SK-N-SH treated with all-trans-retinoic acid at 6 μM for 48 hours (cell line): Measurements from ENCODE around the gene ACOX1.

ENCODE experiments used
- ATAC-seq: fragments of 200-7000 bp; cut with Tn5 transposase; 3 replicates; pipeline ENCODE4 v1.9.1; 2020; ENCODE audit warnings: mild to moderate bottlenecking, moderate library complexity
- ARNTL ChIP-seq: fragments of 450-650 bp; formaldehyde crosslinking; IDR thresholded peaks from 2 replicates; pipeline ENCODE4 v1.5.0; 2020; ENCODE audit warnings: low read depth, mild to moderate bottlenecking, moderate library complexity, borderline replicate concordance
- CSDC2 ChIP-seq: fragments of 250-450 bp; sonication (Bioruptor Pico); IDR thresholded peaks from 2 replicates; pipeline ENCODE4 v1.5.0; 2020; ENCODE audit warnings: mild to moderate bottlenecking, moderate library complexity
- ESRRG ChIP-seq: fragments of 250-450 bp; sonication (Bioruptor Pico); IDR thresholded peaks from 2 replicates; pipeline ENCODE4 v1.6.1; 2021; ENCODE audit warnings: mild to moderate bottlenecking
- GLIS3 ChIP-seq: fragments of 250-450 bp; sonication (Bioruptor Pico); IDR thresholded peaks from 2 replicates; pipeline ENCODE4 v1.5.0; 2020; ENCODE audit warnings: mild to moderate bottlenecking, moderate library complexity
- OSR1 ChIP-seq: fragments of 250-450 bp; sonication (Bioruptor Pico); IDR thresholded peaks from 2 replicates; pipeline ENCODE4 v1.8.0; 2022; ENCODE audit warnings: moderate library complexity, mild to moderate bottlenecking, inconsistent platforms
- PPARA ChIP-seq: fragments of 250-450 bp; sonication (Bioruptor Pico); IDR thresholded peaks from 2 replicates; pipeline ENCODE4 v1.5.0; 2020; ENCODE audit warnings: mild to moderate bottlenecking, borderline replicate concordance
- RARB ChIP-seq: fragments of 250-450 bp; sonication (Bioruptor Pico); IDR thresholded peaks from 2 replicates; pipeline ENCODE4 v1.8.0; 2021; ENCODE audit warnings: mild to moderate bottlenecking, moderate library complexity
- SNAI2 ChIP-seq: fragments of 250-450 bp; sonication (Bioruptor Pico); IDR thresholded peaks from 2 replicates; pipeline ENCODE4 v1.5.0; 2020; ENCODE audit warnings: mild to moderate bottlenecking, moderate library complexity
- TOX ChIP-seq: fragments of 250-450 bp; sonication (Bioruptor Pico); IDR thresholded peaks from 2 replicates; pipeline ENCODE4 v1.8.0; 2021; ENCODE audit warnings: mild to moderate bottlenecking, moderate library complexity, borderline replicate concordance
- ZC3H10 ChIP-seq: fragments of 250-450 bp; sonication (Bioruptor Pico); IDR thresholded peaks from 2 replicates; pipeline ENCODE4 v1.5.1; 2021; ENCODE audit warnings: mild to moderate bottlenecking, moderate library complexity
- ZFP3 ChIP-seq: fragments of 250-450 bp; sonication (Bioruptor Pico); IDR thresholded peaks from 2 replicates; pipeline ENCODE4 v1.5.0; 2020; ENCODE audit warnings: mild to moderate bottlenecking, moderate library complexity
- ZFP30 ChIP-seq: fragments of 450-650 bp; formaldehyde crosslinking; IDR thresholded peaks from 2 replicates; pipeline ENCODE4 v1.5.0; 2022; ENCODE audit warnings: mild to moderate bottlenecking, moderate library complexity
- ZNF565 ChIP-seq: fragments of 450-650 bp; formaldehyde crosslinking; conservative IDR thresholded peaks from 2 replicates; pipeline ENCODE4 v1.5.0; 2020; ENCODE audit warnings: low read depth, mild to moderate bottlenecking, moderate library complexity
- ZNF70 ChIP-seq: fragments of 450-650 bp; formaldehyde crosslinking; IDR thresholded peaks from 2 replicates; pipeline ENCODE4 v1.5.0; 2020; ENCODE audit warnings: mild to moderate bottlenecking, moderate library complexity
- ZNF8 ChIP-seq: fragments of 450-650 bp; formaldehyde crosslinking; IDR thresholded peaks from 2 replicates; pipeline ENCODE4 v1.5.0; 2020; ENCODE audit warnings: mild to moderate bottlenecking, moderate library complexity
- TF ChIP-seq, protein P1 (sequence below): fragments of 250-450 bp; sonication (Bioruptor Pico); IDR thresholded peaks from 2 replicates; pipeline ENCODE4 v1.5.0; 2020; ENCODE audit warnings: mild to moderate bottlenecking, moderate library complexity
- TF ChIP-seq, protein P2 (sequence below): fragments of 250-450 bp; sonication (Bioruptor Pico); IDR thresholded peaks from 2 replicates; pipeline ENCODE4 v1.8.0; 2021; ENCODE audit warnings: low read depth, mild to moderate bottlenecking, moderate library complexity, borderline replicate concordance
- TF ChIP-seq, protein P3 (sequence below): fragments of 250-450 bp; sonication (Bioruptor Pico); IDR thresholded peaks from 2 replicates; pipeline ENCODE4 v1.8.0; 2020; ENCODE audit warnings: mild to moderate bottlenecking, moderate library complexity, borderline replicate concordance
- TF ChIP-seq, protein P4 (sequence below): fragments of 250-450 bp; sonication (Bioruptor Pico); IDR thresholded peaks from 2 replicates; pipeline ENCODE4 v1.5.1; 2020; ENCODE audit warnings: low read depth, mild to moderate bottlenecking, moderate library complexity
- TF ChIP-seq, protein P5 (sequence below): fragments of 250-450 bp; sonication (Bioruptor Pico); IDR thresholded peaks from 2 replicates; pipeline ENCODE4 v1.5.1; 2021; ENCODE audit warnings: mild to moderate bottlenecking, moderate library complexity

The ACOX1 gene

DNA sequence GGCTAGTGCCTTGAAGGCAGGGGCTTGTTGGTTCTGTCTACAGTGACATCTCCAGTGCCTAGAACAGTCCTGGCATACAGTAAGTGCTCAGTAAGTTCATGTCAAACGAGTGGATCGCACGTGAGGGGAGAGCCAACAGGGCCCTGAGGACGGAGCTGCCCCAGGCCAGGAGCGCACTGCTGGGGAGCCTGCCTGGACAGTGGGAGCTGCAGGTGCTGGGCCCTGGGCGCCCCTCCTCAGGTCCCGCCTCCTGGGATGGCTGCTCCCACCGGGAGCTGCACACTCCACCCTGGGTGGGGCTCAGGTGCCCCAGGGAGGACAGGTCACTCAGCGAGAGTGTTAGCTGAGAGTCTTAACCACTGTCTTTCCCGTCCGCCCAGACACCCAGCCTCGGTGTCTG lies 46.3 kb upstream of the ACOX1 start:
- ATAC-seq, result no peak
- TF ChIP-seq ZC3H10 (CRISPR knock-in tag), result no peak
- no peak for TF ChIP-seq ZFP3 (CRISPR knock-in tag)
- TF ChIP-seq ZNF565 (CRISPR knock-in tag), result no peak
- TF ChIP-seq OSR1, result no peak
- no peak for TF ChIP-seq GLIS3 (CRISPR knock-in tag)
- TF ChIP-seq, protein P1, sequence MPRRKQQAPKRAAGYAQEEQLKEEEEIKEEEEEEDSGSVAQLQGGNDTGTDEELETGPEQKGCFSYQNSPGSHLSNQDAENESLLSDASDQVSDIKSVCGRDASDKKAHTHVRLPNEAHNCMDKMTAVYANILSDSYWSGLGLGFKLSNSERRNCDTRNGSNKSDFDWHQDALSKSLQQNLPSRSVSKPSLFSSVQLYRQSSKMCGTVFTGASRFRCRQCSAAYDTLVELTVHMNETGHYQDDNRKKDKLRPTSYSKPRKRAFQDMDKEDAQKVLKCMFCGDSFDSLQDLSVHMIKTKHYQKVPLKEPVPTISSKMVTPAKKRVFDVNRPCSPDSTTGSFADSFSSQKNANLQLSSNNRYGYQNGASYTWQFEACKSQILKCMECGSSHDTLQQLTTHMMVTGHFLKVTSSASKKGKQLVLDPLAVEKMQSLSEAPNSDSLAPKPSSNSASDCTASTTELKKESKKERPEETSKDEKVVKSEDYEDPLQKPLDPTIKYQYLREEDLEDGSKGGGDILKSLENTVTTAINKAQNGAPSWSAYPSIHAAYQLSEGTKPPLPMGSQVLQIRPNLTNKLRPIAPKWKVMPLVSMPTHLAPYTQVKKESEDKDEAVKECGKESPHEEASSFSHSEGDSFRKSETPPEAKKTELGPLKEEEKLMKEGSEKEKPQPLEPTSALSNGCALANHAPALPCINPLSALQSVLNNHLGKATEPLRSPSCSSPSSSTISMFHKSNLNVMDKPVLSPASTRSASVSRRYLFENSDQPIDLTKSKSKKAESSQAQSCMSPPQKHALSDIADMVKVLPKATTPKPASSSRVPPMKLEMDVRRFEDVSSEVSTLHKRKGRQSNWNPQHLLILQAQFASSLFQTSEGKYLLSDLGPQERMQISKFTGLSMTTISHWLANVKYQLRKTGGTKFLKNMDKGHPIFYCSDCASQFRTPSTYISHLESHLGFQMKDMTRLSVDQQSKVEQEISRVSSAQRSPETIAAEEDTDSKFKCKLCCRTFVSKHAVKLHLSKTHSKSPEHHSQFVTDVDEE (CRISPR knock-in tag), result no peak
- TF ChIP-seq, protein P2, sequence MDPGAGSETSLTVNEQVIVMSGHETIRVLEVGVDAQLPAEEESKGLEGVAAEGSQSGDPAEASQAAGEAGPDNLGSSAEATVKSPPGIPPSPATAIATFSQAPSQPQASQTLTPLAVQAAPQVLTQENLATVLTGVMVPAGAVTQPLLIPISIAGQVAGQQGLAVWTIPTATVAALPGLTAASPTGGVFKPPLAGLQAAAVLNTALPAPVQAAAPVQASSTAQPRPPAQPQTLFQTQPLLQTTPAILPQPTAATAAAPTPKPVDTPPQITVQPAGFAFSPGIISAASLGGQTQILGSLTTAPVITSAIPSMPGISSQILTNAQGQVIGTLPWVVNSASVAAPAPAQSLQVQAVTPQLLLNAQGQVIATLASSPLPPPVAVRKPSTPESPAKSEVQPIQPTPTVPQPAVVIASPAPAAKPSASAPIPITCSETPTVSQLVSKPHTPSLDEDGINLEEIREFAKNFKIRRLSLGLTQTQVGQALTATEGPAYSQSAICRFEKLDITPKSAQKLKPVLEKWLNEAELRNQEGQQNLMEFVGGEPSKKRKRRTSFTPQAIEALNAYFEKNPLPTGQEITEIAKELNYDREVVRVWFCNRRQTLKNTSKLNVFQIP, result no peak

DNA sequence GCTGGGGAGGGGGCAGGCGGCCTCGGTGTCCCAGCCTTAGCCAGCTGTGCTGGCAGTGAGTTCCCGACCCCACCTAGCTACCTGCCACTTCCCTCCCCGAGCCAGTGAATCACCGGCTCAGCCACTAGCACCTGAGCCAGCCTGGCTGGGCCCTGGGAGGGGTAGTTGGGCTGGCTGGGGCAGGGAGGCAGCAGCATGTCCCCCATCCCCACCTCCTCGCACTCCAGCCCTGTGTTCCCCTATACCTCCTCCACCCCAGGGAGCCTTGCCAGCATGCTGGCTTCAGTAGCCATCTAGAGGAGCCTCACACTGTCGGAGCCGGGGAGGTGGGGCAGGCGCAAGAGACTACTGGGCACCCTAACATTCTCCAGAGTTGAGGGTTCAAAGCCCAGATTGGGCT lies 45.4 kb upstream of the ACOX1 start:
- no peak for ATAC-seq
- TF ChIP-seq ZNF8, result no peak
- no peak for TF ChIP-seq ZFP3 (CRISPR knock-in tag)
- no peak for TF ChIP-seq GLIS3 (CRISPR knock-in tag)
- no peak for TF ChIP-seq CSDC2
- TF ChIP-seq RARB (CRISPR knock-in tag), result no peak
- TF ChIP-seq, protein P3, sequence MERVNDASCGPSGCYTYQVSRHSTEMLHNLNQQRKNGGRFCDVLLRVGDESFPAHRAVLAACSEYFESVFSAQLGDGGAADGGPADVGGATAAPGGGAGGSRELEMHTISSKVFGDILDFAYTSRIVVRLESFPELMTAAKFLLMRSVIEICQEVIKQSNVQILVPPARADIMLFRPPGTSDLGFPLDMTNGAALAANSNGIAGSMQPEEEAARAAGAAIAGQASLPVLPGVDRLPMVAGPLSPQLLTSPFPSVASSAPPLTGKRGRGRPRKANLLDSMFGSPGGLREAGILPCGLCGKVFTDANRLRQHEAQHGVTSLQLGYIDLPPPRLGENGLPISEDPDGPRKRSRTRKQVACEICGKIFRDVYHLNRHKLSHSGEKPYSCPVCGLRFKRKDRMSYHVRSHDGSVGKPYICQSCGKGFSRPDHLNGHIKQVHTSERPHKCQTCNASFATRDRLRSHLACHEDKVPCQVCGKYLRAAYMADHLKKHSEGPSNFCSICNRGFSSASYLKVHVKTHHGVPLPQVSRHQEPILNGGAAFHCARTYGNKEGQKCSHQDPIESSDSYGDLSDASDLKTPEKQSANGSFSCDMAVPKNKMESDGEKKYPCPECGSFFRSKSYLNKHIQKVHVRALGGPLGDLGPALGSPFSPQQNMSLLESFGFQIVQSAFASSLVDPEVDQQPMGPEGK (CRISPR knock-in tag), result no peak
- TF ChIP-seq TOX (CRISPR knock-in tag), result no peak
- TF ChIP-seq ARNTL, result no peak
- no peak for TF ChIP-seq ZFP30 (CRISPR knock-in tag)
- no peak for TF ChIP-seq PPARA
- no peak for TF ChIP-seq OSR1
- TF ChIP-seq ESRRG (CRISPR knock-in tag), result no peak
- no peak for TF ChIP-seq ZNF70 (CRISPR knock-in tag)
- TF ChIP-seq SNAI2 (CRISPR knock-in tag), result no peak

DNA sequence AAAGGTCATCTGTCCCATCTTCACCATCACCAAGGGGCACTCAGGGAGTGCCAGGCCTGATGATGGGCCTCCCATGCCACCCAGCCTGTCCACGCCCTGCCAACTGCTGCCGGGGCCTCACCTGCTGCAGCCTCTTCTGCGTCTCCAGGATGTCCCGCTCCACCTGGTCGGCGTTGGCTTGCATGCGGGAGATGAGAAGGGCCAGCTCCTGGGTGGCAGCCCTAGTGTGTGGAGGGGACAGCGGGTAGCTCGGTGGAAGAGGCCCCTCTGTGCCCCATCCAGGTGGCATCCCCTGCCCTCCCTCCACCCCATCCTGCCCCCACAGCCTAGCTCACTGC lies 44.9 kb upstream of the ACOX1 start:
- TF ChIP-seq, protein P4, sequence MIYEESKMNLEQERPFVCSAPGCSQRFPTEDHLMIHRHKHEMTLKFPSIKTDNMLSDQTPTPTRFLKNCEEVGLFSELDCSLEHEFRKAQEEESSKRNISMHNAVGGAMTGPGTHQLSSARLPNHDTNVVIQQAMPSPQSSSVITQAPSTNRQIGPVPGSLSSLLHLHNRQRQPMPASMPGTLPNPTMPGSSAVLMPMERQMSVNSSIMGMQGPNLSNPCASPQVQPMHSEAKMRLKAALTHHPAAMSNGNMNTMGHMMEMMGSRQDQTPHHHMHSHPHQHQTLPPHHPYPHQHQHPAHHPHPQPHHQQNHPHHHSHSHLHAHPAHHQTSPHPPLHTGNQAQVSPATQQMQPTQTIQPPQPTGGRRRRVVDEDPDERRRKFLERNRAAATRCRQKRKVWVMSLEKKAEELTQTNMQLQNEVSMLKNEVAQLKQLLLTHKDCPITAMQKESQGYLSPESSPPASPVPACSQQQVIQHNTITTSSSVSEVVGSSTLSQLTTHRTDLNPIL, result no peak
- TF ChIP-seq, protein P1 (CRISPR knock-in tag), result no peak
- no peak for TF ChIP-seq ESRRG (CRISPR knock-in tag)
- TF ChIP-seq, protein P2, result no peak
- TF ChIP-seq, protein P5, sequence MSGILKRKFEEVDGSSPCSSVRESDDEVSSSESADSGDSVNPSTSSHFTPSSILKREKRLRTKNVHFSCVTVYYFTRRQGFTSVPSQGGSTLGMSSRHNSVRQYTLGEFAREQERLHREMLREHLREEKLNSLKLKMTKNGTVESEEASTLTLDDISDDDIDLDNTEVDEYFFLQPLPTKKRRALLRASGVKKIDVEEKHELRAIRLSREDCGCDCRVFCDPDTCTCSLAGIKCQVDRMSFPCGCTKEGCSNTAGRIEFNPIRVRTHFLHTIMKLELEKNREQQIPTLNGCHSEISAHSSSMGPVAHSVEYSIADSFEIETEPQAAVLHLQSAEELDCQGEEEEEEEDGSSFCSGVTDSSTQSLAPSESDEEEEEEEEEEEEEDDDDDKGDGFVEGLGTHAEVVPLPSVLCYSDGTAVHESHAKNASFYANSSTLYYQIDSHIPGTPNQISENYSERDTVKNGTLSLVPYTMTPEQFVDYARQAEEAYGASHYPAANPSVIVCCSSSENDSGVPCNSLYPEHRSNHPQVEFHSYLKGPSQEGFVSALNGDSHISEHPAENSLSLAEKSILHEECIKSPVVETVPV (CRISPR knock-in tag), result no peak
- no peak for ATAC-seq
